NCI-H2227 treated with DMSO at 0.1 percent for 48 hours (cell line): ENCODE measurements around the gene BTAF1.

ENCODE experiments used
- DNase-seq: peaks from one replicate; lab custom pipeline; 2025; lab: John Stamatoyannopoulos, UW

Gene BTAF1

GRCh38 chr10:92052088-92052487 is 128.5 kb downstream of the BTAF1 start:
- DNase-seq = no peak

GRCh38 chr10:92052741-92053140 is 129.2 kb downstream of the BTAF1 start:
- no peak for DNase-seq

- DNase-seq = no peak
Measured at GRCh38 chr10:92054807-92055206, 131.2 kb downstream of the BTAF1 start.

GRCh38 chr10:92062273-92062672 is 138.7 kb downstream of the BTAF1 start:
- DNase-seq = no peak

GRCh38 chr10:92064506-92064905 is 140.9 kb downstream of the BTAF1 start:
- no peak for DNase-seq

DNA sequence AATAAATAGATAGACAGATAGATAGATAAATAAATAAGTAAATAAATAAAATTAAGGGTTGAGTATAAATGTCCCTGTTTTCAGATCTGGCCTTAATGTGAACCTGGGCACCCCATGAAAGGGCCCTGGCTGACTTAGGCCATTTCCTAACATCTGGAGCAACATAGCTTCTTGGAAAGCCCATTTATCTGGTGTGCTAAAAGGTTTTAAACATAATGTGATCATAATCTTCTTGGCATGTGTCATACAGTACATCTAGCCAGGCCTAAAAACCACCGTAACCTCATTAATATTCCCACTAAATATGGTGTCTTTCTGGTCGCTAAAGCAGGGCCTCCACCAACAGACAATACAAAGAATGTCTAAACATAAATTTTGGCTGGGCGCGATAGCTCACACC is 142.8 kb downstream of the BTAF1 start:
- DNase-seq = no peak

DNA sequence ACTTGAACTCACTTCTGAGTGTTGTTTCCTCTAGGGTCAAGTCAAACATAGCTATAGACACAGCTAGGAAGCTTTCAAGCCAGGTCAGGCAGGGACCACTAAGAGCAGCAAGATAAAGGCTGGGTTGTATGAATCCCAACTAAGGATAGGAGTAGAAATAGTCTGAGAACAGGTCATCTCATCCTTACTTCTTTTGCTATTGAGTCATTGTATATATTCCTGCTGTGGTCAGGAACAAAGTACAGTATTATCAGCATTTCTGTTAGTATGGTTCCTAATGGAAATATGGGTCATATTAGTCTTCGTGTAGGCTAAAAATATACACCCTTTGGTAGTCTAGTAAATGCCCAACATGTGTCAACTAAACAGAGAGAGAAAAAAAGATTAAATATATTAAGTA is 145.3 kb downstream of the BTAF1 start:
- DNase-seq = no peak

DNA sequence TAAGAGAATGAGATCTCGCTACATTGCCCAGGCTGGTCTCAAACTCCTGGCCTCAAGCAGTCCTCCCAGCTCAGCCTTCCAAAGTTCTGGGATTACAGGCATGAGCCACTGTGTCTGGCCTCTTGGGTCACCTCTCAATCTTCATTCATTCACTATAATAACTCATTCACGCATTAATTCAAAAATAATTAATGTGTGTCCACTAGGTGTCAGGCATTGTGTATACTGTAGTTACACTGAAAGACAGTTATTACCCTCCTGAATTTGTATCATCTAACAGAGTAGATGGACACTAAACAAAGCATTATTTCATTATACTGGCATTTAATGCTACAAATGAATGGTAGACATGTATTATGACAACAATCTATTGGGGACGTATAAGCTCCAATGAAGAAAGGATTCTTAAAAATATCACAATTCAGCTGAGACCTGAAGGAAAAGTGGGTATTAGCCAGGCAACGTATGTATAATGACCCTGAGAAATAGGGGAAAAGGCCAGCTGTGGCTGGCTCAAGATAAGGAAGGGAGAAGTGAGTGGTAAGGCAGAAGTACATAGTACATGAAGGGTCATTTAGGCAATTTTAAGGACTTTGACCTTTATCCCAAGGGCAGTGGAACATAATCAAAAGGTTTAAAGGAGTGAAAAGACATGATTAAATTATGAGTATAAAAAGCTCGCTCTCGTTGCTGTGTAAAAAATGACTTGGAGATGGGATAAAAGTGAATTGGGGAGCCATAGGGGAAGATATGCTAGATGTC is 150.7 kb downstream of the BTAF1 start:
- DNase-seq = no peak

DNA sequence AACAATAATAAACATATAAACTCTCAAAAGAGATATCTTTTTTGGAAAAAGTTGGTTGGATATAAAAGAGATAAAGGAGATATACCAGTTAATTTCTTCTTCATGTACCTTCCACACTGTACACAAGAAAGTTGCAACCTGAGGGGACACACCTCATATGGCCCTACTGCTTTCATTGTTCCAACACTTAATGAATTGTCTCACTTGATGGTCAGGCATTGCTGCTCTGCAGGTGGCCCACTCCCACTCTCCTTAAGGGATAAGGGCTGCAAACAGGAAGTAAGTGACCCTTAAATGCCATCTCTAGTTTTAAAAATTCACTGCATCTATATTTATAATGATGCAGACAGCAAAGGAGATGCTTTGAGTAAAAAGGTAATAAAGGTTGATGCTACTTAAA is 152.3 kb downstream of the BTAF1 start:
- DNase-seq = no peak

DNA sequence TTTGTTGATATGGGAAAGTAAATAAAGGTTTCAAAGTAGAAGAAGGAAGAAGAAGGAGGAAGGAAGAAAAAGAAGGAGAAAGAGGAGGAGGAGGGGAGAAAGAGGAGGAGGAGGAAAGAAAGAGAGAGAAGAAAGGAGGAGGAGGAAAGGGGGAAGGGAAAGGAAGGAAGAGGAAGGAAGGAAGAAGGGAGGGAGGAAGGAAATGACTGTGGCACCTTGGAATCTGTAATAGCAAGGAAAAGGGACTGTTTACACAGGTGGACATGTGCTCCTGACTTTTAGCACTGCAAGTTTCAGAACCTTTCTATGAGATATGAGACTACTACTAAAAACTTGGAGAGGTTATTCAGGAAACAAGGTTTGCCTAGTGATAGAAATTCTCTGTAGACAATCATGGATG is 153.2 kb downstream of the BTAF1 start:
- DNase-seq = no peak

- DNase-seq = no peak
Measured at GRCh38 chr10:92079003-92079402, 155.4 kb downstream of the BTAF1 start.
